Glutamatergic neuron (in vitro differentiated cells): ENCODE data around the gene RPL18. TPM values are rescaled to one million over a fixed set of nuclear protein-coding genes. Genes with fewer than 3 reads are reported as not detected.

ENCODE experiments used
- total RNA-seq: library from RNA; stranded (reverse); fragmentation: NEBNext Ultra II Directional; extraction: Animal tissue kit (Norgen Biotek cat#: 25700); gene quantifications from one replicate; pipeline ENCODE4 v1.2.1, GENCODE V29; 2021; ENCODE audit not compliant: unreplicated experiment

Gene RPL18
- total RNA-seq, 1 donor from 2014 or later = 1,011 TPM

Other genes with a start within 250 kb of the RPL18 start
- 213 TPM for gene KDELR1, start 227.6 kb downstream of the RPL18 start, total RNA-seq
- 21.7 TPM for gene GRIN2D, start 225.5 kb downstream of the RPL18 start, total RNA-seq
- 25.0 TPM for gene GRWD1, start 173.2 kb downstream of the RPL18 start, total RNA-seq
- gene KCNJ14, start 163.6 kb downstream of the RPL18 start, total RNA-seq = 1.0 TPM
- 233 TPM for gene CYTH2, start 149.8 kb downstream of the RPL18 start, total RNA-seq
- 36.3 TPM for gene LMTK3, start 107.3 kb downstream of the RPL18 start, total RNA-seq
- gene SULT2B1, start 67.0 kb downstream of the RPL18 start, total RNA-seq = not detected
- not detected for gene SPACA4, start 12.4 kb downstream of the RPL18 start, total RNA-seq
- 1.5 TPM for gene FAM83E, start 4.1 kb downstream of the RPL18 start, total RNA-seq
- 146 TPM for gene SPHK2, start 328 bp upstream of the RPL18 start, total RNA-seq
- 2.9 TPM for gene DBP, start 18.2 kb upstream of the RPL18 start, total RNA-seq
- gene CA11, start 27.0 kb upstream of the RPL18 start, total RNA-seq = 7.8 TPM
- gene NTN5, start 53.8 kb upstream of the RPL18 start, total RNA-seq = 1.8 TPM
- 0.22 TPM for gene FUT2, start 76.8 kb upstream of the RPL18 start, total RNA-seq
- gene MAMSTR, start 100.5 kb upstream of the RPL18 start, total RNA-seq = 2.7 TPM
- gene RASIP1, start 121.4 kb upstream of the RPL18 start, total RNA-seq = 6.2 TPM
- not detected for gene IZUMO1, start 127.7 kb upstream of the RPL18 start, total RNA-seq
- gene FUT1, start 133.5 kb upstream of the RPL18 start, total RNA-seq = 4.4 TPM
- not detected for gene FGF21, start 136.3 kb upstream of the RPL18 start, total RNA-seq
- 22.3 TPM for gene BCAT2, start 191.9 kb upstream of the RPL18 start, total RNA-seq
- gene HSD17B14, start 217.3 kb upstream of the RPL18 start, total RNA-seq = 1.0 TPM
- 9.4 TPM for gene PLEKHA4, start 249.4 kb upstream of the RPL18 start, total RNA-seq